Kidney glomerular epithelial cell (primary cell): Measurements from ENCODE around the gene PARD3B.

Experiments used
- DNase-seq: peaks from one replicate; lab custom pipeline; 2025; lab: John Stamatoyannopoulos, UW

The PARD3B gene

GRCh38 chr2:205058409-205058808 is 513.1 kb downstream of the PARD3B start:
- DNase-seq = no peak

- peak; percentile 77 for DNase-seq
These were observed 515.0 kb downstream of the PARD3B start for GRCh38 chr2:205060269-205060668.

DNA sequence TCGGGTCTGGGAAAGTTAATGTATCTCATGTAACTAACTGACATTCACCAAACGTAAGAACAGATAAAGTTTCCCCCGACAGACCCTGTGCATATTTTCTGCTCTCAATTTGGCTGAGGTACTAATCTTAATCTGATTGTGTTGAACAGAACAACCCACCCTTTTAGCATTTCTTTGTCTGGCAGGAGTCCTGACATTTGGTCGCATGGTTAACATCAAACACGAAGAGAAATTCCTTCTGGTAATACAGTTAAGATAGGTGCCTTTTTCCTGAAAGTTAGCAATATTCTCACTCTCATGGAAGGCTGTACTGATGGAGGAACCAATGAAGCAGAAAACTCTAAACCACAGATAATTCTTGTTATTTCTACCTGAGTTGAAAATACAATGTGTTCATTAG is 520.8 kb downstream of the PARD3B start:
- DNase-seq = peak; percentile 9

DNA sequence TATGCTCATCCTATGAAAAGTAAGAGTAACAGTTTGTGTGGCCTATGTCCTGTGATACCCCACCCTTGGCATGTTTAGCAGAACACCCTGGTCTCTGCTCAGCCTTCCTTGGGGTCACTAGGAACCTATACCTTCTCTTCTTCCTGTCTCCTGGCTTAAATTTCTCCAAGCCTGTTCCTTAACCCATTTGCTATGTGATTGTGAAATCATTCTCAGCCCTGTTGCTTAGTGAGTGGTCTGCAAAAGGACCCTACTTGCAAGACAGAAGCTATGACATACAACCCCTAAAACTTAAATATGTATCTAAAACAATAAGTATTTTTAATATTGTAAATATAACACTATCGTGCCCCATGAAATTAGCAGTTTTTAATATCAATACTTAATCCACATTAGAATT is 524.7 kb downstream of the PARD3B start:
- no peak for DNase-seq

DNA sequence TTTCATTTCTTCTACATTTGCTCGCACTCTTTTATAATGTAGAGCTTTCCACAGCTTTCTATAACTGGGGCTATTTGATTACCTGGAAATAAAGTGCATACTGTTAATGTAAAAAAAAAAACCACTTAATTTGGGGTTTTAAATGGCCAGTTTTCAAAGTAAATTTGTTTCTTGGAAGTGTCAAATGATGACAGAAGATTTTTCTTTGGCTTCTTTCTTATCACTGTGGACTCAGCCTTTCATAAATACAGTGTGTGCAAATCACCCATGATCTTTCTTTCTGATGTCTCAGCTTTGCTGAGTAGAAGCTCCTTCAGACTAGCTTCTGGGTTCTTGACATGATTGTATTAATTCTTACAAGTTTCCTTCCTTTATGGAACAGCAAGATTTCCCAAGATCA is 525.6 kb downstream of the PARD3B start:
- DNase-seq = no peak

- no peak for DNase-seq
These were observed 528.3 kb downstream of the PARD3B start for GRCh38 chr2:205073433-205074020.

DNA sequence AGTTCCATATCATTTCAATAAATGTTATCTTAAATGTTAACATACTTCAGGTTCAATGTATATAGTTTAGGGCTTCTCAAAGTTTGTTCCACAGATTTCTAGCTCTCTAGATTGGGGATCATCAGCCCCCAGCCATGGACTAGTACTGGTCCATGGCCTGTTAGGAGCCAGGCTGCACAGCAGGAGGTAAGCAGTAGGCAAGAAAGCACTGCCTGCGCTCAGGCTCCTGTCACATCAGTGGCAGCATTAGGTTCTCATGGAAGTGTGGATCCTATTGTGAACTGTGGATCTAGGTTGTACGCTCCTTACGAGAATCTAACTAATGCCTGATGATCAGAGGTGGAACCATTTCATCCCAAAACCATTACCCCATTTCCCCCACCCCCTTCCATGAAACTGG is 531.1 kb downstream of the PARD3B start:
- DNase-seq = no peak

- no peak for DNase-seq
These were observed 531.9 kb downstream of the PARD3B start for GRCh38 chr2:205077159-205077558.

GRCh38 chr2:205078762-205079161 is 533.5 kb downstream of the PARD3B start:
- DNase-seq = no peak

DNA sequence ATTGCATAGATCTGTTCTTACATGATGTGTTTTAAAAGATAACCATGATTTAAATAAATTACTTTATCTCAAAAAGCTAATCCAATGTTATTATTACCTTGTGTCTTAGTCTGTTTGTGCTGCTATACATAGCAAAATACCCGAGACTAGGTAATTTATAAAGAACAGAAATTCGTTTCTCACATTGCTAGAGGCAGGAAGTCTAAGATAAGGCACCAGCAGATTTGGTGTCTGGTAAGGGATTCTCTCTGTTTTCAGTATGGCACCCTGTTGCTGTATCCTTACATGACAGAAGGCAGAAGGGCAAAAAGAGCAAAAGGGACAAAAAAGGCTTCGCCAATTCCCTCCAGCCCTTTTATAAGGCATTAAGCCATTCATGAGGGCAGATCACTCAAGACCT is 533.9 kb downstream of the PARD3B start:
- no peak for DNase-seq

DNA sequence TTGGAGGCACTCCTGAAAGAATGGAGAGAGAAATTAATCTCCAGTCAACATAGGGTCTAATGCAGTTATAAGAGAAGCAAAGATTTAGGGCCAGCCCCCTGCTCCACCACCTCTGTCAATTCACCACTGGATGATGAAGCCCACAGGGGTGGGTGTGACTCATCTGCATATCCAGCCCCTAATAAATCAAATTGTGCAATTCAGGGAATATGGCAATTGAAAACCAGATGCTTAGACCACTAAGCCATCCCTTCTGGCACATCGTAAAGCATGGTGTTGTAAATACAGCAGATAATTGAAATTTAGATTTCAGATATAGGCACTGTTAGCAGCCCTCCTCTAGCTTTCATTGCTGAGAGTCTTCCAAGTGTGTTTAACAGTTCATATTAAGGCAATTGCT is 541.4 kb downstream of the PARD3B start:
- no peak for DNase-seq

DNA sequence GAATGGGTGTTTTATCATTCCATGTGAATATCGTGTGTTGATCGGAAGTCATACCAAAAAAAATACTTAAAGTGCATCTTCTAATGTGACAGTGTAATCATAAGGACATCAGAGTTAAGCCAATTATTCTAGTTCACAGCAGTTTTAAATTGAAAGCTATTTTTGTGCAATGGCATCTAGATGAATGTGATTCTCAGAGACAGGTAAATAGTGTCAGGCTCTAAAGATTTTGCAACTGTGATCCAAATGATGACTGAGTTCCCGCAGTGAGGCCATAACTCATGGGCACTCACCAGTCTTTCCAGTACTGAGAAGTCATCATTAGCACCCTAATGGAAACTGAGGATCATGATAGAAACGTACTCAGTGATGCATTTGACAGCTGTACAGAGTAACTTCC is 542.6 kb downstream of the PARD3B start:
- no peak for DNase-seq

DNA sequence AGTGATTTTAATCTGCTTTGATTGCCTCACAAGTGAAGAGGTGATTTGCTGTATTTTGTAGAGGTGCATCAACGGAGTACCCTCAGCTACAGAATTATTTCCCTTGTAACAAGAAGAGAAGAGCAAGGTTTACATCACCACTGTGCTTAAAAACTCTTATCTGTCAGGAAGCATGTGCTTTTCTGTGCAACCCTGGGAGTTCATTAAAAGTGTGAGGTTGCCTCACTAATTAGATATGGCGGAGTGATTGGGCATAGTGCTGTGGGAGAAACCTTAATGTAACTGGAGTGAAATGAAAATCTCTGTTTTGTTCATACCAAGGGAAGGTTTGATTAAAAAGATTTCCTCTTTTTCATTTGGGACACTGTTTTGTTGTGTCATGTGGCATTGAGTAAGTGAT is 544.7 kb downstream of the PARD3B start:
- DNase-seq = no peak

- DNase-seq = no peak
These were observed 546.1 kb downstream of the PARD3B start for GRCh38 chr2:205091411-205091810.

GRCh38 chr2:205094031-205094430 is 548.8 kb downstream of the PARD3B start:
- no peak for DNase-seq

DNA sequence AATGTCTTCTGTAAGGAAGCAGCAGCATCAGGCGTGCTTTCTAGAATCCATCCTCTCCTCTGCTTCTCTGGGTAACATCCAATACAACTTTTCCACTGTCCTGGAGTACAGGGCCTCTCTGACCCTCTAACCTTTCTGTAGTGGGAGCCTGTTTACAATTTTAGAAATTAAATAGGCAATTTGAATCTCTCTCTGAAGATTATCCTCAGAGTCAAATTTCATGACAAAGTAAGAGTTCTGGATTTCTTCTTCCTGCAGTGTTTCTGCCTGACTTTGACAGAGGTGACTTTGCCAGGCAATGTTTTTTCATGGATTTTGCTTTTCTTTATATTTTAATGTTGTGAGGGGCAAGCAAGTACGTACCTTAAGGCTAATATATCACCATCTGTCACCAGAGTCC is 558.4 kb downstream of the PARD3B start:
- no peak for DNase-seq

DNA sequence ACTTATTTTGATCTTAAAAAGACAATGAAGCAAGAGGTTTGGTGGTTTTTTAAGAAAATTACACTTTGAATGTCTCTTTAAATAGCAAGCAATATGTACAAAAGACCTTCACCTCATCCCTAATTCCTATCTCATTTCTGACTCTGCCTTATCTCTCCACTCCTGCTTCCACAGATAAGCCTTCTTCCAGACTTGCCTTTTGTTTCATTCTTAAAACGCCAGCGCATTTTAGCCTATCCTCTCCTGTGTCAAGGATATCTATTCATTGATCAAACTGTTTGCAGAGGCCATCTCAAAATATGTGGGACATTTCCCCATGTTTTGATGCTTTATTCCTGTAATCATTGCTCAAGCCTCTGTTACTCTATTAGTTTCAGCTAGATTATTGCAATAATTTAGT is 562.5 kb downstream of the PARD3B start:
- DNase-seq = no peak

GRCh38 chr2:205115511-205115910 is 570.2 kb downstream of the PARD3B start:
- DNase-seq = no peak

DNA sequence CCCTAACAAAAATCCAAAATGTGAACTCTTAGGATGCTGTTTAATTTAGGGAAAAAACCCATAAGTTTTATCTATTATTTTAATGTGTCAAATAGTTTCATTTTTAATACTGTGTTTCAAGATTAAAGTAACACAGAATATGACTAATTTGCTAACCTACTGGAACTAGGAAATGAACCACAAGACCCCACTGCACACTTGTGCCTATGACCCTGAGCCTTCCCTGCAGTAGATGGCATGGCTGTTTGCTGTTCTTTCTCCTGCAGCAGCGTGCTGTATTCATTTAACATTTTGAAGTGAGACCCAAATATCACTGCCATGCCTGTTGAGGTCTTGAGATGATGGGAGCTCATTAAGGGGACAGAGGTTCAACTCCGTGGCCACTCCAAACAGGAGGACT is 571.9 kb downstream of the PARD3B start:
- DNase-seq = no peak

DNA sequence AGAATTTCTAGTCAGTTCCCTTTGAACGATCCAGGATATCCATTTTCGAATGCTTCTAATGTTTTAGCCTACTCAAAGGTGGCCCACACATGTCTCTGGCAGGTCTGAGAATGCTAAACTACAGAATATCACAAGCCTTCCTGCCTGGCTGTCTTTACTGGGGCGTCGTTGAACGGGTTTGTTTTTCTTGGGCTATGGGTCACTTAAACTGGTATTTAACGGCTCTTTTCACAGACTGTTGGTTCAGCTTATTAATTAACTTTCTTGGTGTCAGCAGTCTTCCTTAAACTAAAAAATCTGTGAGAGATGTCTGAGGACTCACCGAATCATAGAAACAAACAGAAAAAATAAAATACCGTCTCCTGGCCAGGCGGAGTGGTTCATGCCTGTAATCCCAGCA is 573.9 kb downstream of the PARD3B start:
- peak; percentile 93 for DNase-seq

DNA sequence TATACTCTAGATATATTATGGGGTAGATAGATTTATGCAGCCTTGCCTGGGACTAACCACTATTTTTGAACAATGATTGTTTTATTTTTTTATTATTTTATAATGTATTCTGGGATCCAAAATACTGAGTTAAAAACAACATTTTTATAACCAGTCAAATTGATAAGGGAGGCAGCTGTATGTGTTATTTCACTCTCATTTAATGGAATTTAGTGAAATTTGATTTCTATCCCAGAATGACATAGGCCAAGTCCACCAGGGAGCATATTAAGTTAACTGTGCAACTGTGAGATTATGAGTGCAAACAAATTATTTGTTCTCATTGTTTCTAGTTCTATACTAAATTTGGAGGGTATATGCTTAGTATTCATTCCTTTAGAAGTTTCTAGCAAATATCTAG is 583.5 kb downstream of the PARD3B start:
- DNase-seq = no peak

DNA sequence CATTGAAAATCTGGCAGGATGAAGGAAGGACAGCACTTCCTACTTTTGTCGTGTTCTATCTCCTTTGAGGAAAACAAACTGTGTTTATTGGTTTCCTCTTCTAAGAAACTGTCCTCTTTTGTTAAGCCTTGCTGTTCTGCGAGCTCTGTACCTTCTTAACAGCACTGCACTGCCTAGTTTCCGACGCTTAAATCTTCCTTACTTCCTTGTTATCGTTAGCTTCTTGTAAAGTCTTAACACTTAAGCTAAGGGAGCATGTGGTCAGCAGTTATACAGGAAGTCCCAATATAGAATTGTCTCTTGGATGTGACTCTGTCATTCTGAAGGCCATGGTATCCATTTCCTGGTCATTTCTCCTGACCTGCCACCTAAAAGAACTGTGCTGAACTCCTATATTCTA is 584.3 kb downstream of the PARD3B start:
- DNase-seq = no peak

- no peak for DNase-seq
These were observed 585.0 kb downstream of the PARD3B start for GRCh38 chr2:205130111-205130829.

GRCh38 chr2:205133544-205133943 is 588.3 kb downstream of the PARD3B start:
- no peak for DNase-seq
